GM13976 (cell line): ENCODE measurements around the gene TGFBR3.

Source experiments
- DNase-seq: peaks from one replicate; pipeline ENCODE4 v3.0.0; 2012; ENCODE audit warnings: low spot score
- CTCF ChIP-seq: IDR thresholded peaks from 2 replicates; pipeline ENCODE4 v1.5.1; 2012; ENCODE audit warnings: borderline replicate concordance, mild to moderate bottlenecking; ENCODE audit not compliant: insufficient read depth; ENCODE audit errors: extremely low read depth, missing control alignments, control extremely low read depth
- in situ Hi-C: fragments of 300-500 bp; cut with MboI; formaldehyde crosslinking; loops from one replicate; pipeline ENCODE4 v1.12.0; 2022; ENCODE audit warnings: low sequenced_read_pairs, mixed read lengths, inconsistent platforms; ENCODE audit not compliant: unreplicated experiment

TGFBR3 gene

GRCh38 chr1:91885716-91886506, at the start of gene TGFBR3:
Gene TGFBR3, minus strand, starts transcription at chr1:91886151. Its CDS starts 24,620 bp downstream, at chr1:91861531.
- in situ Hi-C loops: no loop called here
- peak; percentile 25 for TF ChIP-seq CTCF
- DNase-seq: peak; percentile 90

DNA sequence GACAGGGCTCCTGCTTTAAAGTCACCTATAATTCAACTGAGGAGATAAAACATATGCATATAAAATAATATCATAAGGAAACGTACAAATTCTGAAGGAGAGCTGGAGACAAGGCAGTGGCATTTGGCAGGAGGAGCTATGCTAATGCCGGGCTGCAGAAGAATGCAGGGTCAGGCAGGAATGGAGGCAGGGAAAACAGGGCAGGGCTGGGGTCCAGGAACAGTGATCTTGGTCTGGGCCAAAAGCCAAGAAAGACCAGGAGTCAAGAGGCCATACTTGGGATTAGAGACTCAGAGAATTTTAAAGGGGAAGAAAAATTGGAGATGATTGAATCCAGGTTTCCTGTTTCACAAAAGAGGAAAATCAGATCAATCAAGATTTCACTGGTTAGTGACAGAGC, 43.3 kb upstream of the TGFBR3 start:
- in situ Hi-C loops: loop anchor here (10.0 kb wide), 1 partner anchor 414 kb away; no protein-coding TSS in a partner anchor
- TF ChIP-seq CTCF: no peak
- DNase-seq: no peak

DNA sequence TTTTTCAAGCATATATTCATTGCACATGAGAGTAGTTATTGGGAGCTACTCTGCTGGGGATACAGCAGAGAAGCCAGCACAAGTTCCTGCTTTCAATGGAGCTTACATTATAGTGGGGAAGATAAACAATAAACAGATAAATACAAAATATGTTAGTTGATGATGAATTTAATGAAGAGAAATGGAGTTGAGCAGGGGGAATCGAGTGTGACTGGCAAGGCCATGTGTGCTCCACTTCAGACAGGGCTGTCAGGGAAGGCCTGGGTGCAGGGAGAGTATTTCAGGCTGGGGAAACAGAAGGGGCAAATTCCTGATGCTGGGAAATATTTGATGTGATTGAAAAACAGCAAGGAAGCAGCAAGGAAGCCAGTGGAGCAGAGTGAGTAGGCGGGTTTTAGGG, 42.1 kb upstream of the TGFBR3 start:
- DNase-seq: no peak
- in situ Hi-C loops: loop anchor here (10.0 kb wide), 1 partner anchor 413 kb away; no protein-coding TSS in a partner anchor
- TF ChIP-seq CTCF: no peak

- in situ Hi-C loops: loop anchor here (10.0 kb wide), 1 partner anchor 411 kb away; no protein-coding TSS in a partner anchor
- no peak for TF ChIP-seq CTCF
- no peak for DNase-seq
These were observed 39.9 kb upstream of the TGFBR3 start for GRCh38 chr1:91925644-91926435.

- no peak for DNase-seq
- TF ChIP-seq CTCF: no peak
- in situ Hi-C loops: loop anchor here (10.0 kb wide), 1 partner anchor 409 kb away; no protein-coding TSS in a partner anchor
These were observed 38.2 kb upstream of the TGFBR3 start for GRCh38 chr1:91924146-91924545.

- in situ Hi-C loops: loop anchor here (10.0 kb wide), 1 partner anchor 405 kb away; no protein-coding TSS in a partner anchor
- no peak for TF ChIP-seq CTCF
- DNase-seq: no peak
These were observed 34.0 kb upstream of the TGFBR3 start for GRCh38 chr1:91919962-91920361.
